NCI-H2081 (cell line): ENCODE results near the gene STRA6.

ENCODE experiments used
- DNase-seq, 2 experiments: peaks; one replicate each; lab custom pipeline; 2025; lab: John Stamatoyannopoulos, UW

The STRA6 gene

GRCh38 chr15:74226761-74227540 is 24.4 kb upstream of the STRA6 start:
- DNase-seq: no peak

GRCh38 chr15:74225928-74226327 is 23.3 kb upstream of the STRA6 start:
- no peak for DNase-seq

DNA sequence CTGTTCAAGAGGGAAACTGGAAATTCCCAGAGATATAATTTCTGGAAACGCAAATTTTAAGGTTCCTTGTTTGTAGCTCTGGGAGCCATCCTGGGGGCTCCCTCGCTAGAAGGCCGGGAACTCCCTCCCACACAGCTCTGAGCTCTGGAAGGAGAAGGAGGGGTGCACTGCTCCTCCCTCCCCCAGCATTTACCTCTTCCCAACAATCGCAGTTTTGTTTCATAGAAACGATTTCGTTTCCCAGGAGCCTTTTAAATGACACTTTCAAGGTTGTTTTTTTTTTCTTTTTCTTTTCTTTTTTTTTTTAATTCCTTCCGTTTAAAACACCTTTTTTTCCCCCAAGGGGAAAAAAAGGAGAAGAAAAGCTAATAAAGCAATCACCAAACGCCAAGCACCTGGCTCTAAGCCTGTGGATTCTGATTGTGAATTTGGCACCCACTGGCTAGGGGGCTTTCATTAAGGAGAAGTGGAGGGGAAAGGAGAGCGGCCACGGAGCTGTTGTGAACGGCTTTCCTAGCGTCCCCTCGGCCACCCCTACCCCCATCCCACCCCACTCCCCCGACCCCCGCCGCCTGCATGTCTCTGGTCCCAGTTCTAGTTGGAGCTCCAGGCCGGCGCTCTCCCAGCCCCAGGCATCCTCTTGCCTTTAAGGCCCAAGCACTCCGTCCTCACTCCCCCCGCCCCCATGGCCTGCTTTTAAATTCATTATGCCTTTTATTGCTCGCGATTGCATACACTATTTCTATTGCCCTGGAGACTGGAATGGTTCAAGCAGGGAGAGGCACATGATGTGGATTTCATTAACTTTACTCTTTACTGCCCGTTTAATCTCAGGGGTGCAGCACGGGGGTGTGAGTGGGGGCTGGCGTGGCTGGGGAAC is 19.9 kb upstream of the STRA6 start:
- peak; percentile 62 to 64 for DNase-seq

GRCh38 chr15:74221399-74222239 is 19.0 kb upstream of the STRA6 start:
- DNase-seq: peak in 1 of 2 experiments; percentile 31

DNA sequence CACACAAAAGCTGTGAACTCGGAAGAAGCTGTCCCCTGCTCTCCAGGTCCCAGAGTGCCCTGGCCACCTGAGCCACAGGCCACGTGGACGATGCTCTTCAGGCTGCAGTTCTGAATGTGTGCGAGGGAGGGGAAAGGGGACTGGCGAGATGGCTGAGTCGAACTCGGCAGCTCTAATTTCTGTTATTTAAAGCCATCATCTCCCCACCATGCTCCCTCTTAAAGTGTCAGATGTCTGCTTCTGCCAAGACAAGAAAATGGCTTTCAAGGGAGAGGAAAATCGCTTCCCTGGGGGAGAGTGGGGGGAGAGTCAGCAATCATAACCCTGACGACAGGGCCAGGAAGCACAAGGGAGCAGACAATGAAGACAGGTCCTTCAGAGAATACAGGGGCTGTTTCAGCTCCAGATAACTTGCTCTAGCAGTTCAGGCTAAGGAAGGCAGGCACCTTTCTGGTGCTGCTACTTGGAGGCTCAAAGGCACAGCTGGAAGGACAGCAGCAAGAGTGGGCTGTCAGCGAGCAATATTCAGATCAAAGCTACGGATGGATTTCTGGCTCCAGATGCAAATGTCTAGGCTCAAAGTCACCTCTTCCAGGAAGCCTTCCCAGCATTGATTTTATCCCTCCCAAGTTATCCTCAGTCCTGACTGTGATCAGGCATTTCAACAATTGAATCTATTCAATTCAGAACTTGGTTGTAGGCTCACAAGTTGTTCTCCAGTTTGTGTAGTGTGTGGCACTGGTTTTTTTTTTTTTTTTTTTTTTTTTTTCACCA is 18.1 kb upstream of the STRA6 start:
- DNase-seq: peak in 1 of 2 experiments; percentile 17

GRCh38 chr15:74217907-74218885 is 15.6 kb upstream of the STRA6 start:
- DNase-seq: no peak

DNA sequence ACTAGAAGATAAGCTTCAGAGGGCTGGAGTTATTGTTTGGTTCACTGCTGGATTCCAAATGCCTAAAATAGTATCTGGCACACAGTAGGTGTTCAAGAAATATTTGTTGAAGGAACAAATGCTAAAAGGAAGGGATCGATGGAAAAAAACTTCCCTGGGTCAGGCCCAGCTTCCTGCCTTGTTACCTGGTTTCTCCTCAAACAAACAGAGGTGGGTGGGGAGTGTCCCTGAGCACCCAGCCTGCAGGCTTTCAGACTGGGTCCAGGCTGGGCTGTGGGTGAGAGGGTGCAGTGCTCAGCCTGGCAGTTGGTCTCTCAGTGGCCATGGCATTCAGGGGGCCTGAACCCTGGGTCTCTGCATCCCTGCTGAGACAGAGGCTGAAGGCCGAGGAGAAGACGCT is 14.4 kb upstream of the STRA6 start:
- no peak for DNase-seq

GRCh38 chr15:74215958-74216357 is 13.4 kb upstream of the STRA6 start:
- DNase-seq: no peak

DNA sequence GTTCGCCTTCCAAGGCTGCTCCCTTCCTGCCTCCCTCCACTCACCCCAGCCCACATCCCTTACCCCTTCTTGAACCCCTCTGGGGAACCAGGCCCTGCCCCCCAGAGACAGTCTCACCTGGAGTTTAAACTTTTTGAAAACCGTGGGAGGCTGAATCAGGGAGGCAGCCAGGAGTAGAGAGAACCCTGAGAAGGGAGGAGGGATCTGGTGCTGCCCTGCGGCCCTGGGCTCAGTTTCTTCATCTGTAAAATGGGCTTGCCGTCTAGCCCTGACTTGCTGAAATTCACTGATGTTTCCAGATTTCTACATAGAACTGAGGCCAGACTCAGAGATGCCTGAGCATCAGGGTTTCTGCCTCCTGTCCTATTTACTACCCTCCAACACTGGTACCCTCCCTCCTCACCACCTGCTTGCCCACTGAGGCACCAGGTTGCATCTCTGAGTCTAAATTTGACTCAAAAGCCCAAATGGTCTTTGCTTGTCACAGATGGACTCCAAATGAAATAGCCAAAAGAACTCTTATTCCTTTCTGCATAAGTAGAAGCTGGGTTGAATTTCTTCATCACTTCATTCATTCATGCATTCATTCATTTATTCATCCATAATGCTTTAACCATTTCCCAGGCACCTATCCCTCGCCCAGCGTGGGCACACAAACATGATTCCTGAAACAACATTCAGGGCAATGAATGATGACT is 11.9 kb upstream of the STRA6 start:
- DNase-seq: no peak

GRCh38 chr15:74213858-74214284 is 11.3 kb upstream of the STRA6 start:
- no peak for DNase-seq

GRCh38 chr15:74212494-74212893 is 9.9 kb upstream of the STRA6 start:
- no peak for DNase-seq

GRCh38 chr15:74211656-74212055 is 9.1 kb upstream of the STRA6 start:
- DNase-seq: no peak

DNA sequence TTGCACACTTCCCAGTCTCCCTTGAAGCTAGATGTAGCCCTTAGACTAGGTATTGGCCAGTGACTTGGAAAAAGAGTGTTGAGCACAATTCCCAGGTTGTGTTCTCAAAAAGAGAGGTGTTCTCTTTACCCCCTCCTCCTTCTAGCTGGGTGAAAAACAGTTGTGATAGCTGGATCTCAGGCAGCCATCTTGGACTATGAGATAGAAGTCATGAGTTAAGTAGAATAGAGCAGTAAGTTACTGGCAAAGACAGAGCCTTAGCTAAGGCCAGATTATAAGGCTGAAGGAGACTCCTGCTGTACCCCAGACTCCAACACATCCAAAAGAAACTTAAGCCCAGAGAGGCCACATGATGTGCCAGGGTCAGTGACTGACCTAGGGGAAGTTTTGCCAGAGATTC is 8.1 kb upstream of the STRA6 start:
- no peak for DNase-seq

- DNase-seq: no peak
These were observed 7.5 kb upstream of the STRA6 start for GRCh38 chr15:74209997-74210671.

DNA sequence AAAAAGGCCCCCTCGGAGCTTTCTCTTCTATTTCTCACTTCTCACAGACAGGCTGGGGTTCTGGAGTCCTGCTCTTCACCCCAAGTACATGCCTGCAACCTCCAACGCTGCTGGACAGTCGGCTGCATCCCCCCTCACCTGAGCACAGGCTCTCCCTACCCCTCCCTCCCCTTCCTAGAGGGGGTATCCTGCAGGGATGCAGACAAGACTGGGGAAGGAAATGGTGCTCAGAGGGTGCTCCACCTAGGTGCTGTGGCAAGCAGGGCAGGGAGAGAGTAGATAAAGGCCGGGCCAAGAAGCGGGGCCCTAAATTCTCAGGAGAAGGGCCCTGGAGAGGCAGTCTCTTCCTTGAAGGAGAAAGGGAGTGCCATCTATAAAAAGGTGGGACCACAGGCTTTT is 7.0 kb upstream of the STRA6 start:
- DNase-seq: peak in 1 of 2 experiments; percentile 45

GRCh38 chr15:74208901-74209559 is 6.4 kb upstream of the STRA6 start:
- DNase-seq: peak; percentile 60 to 66

DNA sequence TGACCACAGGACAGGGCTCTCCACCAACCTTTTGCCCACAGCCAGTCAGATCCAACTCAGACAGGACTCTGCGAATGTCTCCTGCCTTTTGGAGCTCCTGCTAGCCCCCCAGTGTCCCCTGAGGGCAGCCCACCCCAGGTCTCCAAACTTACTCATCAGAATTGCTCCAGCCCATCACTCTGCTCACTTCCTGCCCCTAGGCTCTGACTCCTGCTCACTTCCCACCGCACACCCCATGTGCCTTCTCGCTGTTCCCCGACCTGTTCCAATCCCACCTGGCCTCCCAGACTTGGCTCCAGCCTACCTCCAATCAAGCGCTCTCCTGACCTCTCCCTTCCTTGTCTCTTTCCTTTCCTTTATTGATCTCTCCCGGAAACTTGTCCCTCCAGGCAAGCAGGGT is 5.9 kb upstream of the STRA6 start:
- DNase-seq: no peak
